GM19193 (cell line): ENCODE data around the gene NUAK1.

Experiments
- POLR2A ChIP-seq: IDR thresholded peaks from 4 replicates; pipeline ENCODE4 v1.6.1; 2011; ENCODE audit not compliant: insufficient read depth, insufficient read length; ENCODE audit errors: extremely low read depth

The NUAK1 gene

DNA sequence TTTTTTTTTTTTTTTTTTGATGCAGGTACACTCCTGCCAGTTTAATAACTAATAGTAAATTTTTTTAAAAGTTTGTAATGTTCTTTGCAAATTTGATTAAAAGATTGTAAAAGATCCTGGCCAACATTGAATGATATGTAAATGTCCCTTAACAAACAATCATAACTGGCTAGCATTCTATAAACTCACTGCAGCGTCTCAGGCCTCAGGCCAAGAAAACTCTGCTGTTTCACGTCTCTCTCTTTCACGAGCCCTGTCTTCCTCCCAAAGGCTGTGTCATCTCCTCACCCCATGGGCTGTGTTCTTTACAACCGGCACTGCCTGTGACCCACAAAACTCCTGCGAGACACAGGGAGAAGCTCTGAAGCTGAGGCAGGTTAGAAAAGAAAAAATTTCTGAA, 103.3 kb downstream of the NUAK1 start:
- TF ChIP-seq POLR2A, result no peak

- TF ChIP-seq POLR2A, result no peak
These were observed 104.4 kb downstream of the NUAK1 start for GRCh38 chr12:106034316-106034715.

DNA sequence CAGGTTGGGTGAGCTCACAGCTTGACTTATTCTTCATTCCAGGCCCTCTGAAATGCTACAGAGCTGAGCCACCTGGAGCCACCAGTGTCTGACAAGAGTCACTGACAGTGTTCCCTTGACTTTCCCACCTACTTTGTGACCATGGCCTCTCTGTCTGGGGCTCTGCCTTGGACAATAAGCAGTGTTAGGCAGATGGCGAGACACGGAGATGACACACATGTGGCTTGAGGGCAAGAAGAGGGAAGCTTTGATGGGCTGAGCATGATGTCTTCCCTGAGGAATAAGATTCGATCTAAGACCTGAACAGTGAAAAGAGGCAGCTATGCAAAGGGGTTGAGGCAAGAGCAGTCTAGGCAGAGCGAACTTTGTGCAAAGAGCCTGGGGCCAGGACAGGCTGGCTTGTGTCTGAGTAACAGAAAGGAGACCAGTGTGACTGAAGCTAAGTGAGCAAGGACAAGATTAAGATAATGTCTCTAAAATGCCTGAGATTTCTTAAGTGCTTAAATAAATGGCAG, 105.5 kb downstream of the NUAK1 start:
- no peak for TF ChIP-seq POLR2A

DNA sequence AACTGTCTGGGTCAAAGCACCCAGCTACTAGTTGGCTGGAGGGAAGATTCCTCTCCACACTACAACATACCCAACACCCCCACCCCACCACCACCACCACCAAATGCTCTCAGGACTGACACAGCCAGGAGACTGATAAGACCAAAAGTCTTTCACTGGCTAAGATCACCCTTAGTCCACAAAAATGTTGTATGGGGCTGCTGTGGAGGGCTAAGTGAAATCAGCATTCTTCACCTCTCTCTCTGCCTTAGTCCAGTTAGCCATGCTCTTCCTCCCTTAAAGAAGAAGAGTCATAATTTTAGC, 106.2 kb downstream of the NUAK1 start:
- TF ChIP-seq POLR2A, result no peak

DNA sequence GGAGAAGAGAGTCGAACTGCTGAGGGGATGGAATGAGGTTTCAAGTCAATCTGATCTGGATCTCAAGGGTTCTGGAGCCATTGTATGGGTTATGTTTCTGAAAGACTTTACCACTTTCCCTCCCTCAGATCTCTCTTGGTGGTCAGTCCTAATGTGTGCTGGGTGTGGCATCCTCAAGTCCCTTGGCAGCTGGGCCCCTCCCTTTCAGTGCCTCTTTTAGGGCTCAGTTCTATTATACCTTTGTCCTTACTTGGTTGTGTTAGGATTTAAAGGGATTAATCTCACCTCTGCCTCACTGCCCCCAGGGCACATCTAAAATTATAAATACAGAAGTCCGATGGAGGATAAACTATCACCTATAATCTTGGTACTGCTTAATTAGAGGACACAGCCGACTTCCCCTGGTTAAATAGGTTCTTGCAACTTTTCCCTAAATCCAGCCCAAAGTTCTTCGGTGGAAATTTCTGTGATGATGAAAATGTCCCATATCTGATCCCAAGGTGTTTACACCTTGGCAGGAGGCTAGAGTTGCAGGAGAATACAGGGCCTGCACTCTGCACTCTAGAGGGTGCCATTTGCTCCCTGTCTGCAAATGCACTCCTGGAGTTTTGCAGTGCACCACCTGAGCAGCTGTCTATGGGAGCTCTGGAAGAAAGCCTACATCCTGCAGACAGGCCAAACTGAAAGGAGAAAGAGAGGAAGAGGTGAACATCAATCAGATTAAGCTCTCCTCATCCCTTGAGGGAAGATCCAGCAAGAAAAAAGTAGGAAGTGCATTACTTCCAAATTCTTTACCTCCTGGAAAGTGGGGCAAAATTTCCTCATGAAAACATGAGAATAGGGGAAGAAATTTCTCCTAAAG, 106.8 kb downstream of the NUAK1 start:
- no peak for TF ChIP-seq POLR2A

- no peak for TF ChIP-seq POLR2A
These were observed 108.3 kb downstream of the NUAK1 start for GRCh38 chr12:106030210-106031071.

- no peak for TF ChIP-seq POLR2A
These were observed 109.2 kb downstream of the NUAK1 start for GRCh38 chr12:106029532-106029931.

- TF ChIP-seq POLR2A, result no peak
These were observed 110.8 kb downstream of the NUAK1 start for GRCh38 chr12:106027911-106028310.

- no peak for TF ChIP-seq POLR2A
These were observed 111.5 kb downstream of the NUAK1 start for GRCh38 chr12:106027286-106027685.

- no peak for TF ChIP-seq POLR2A
These were observed 113.6 kb downstream of the NUAK1 start for GRCh38 chr12:106025129-106025528.

GRCh38 chr12:106023039-106023438, 115.7 kb downstream of the NUAK1 start:
- no peak for TF ChIP-seq POLR2A

DNA sequence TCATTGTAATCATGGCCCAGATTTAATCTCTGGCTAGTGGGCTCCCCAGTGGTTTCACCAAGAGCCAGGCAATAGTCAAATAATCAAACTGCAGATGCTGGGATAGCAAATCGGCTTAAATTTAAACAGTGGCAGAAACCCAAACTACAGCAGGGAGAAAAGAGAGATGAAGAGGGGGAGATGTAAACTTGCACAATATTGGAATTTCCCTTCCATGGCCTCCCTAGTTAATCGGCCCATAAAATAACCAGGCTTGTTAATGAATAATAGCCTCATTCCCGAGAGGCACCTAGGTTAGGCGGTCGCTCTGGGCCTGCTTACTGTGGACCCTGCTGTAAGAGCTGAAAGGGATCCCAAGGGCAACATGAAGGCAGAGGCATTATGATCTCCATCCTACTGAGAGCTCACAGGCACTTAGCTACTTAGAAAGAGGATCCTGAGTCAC, 116.2 kb downstream of the NUAK1 start:
- TF ChIP-seq POLR2A, result no peak

- no peak for TF ChIP-seq POLR2A
These were observed 117.2 kb downstream of the NUAK1 start for GRCh38 chr12:106021516-106021915.

GRCh38 chr12:106020736-106021135, 118.0 kb downstream of the NUAK1 start:
- TF ChIP-seq POLR2A, result no peak

- no peak for TF ChIP-seq POLR2A
These were observed 119.6 kb downstream of the NUAK1 start for GRCh38 chr12:106019144-106019543.

- TF ChIP-seq POLR2A, result no peak
These were observed 120.5 kb downstream of the NUAK1 start for GRCh38 chr12:106018286-106018685.
